SK-N-SH (cell line): ENCODE data around the gene VIPR2. TPM values are rescaled to one million over a fixed set of nuclear protein-coding genes. Genes with fewer than 3 reads are reported as not detected.

Source experiments
- CTCF ChIA-PET: fragments of 300-600, 350-600 bp; formaldehyde crosslinking; extraction: SDS; loops from one replicate; lab custom pipeline; 2021; lab: Yijun Ruan, JAX
- POLR2A ChIA-PET: fragments of 350-600 bp; sonication (Branson Sonifier 250); formaldehyde crosslinking; extraction: SDS; loops from one replicate; lab custom pipeline; 2020; ENCODE audit warnings: antibody characterized with exemption, inconsistent platforms; lab: Yijun Ruan, JAX
- DNase-seq: peaks from one replicate; pipeline ENCODE4 v3.0.0; 2012
- H2AFZ ChIP-seq: fragments of 200-600 bp; sonication (generic); 2 replicates; pipeline ENCODE4 v1.8.1; 2016; ENCODE audit warnings: antibody characterized with exemption, mild to moderate bottlenecking, low read depth
- H3F3A ChIP-seq: fragments of 200-600 bp; sonication (generic); replicated peaks from 2 replicates; pipeline ENCODE3; 2016; ENCODE audit warnings: antibody characterized with exemption, mild to moderate bottlenecking; ENCODE audit not compliant: insufficient read depth
- H3K27ac ChIP-seq, 2 experiments: fragments of 200-500 bp in 1 of 2; fragments of 200-600 bp in 1 of 2; sonication (Bioruptor generic) in 1 of 2; sonication (generic), shearing (Covaris generic) in 1 of 2; 2 replicates each; pipeline versions ENCODE4 v1.5.1 to v1.6.1; 2014 to 2016; ENCODE audit warnings: low read depth in 2 of 2, inconsistent platforms in 1 of 2, low read length in 1 of 2, mild to moderate bottlenecking in 1 of 2, mixed read lengths in 1 of 2
- H3K27me3 ChIP-seq: fragments of 200-600 bp; sonication (generic), shearing (Covaris generic); 2 replicates; pipeline ENCODE4 v1.6.1; 2016; ENCODE audit warnings: mixed run types; ENCODE audit not compliant: insufficient read depth
- H3K36me3 ChIP-seq, 2 experiments: fragments of 200-500 bp in 1 of 2; fragments of 200-600 bp in 1 of 2; sonication (Bioruptor generic) in 1 of 2; sonication (generic) in 1 of 2; replicated peaks in 1 of 2; 2 replicates each; pipeline versions ENCODE3 to v1.5.1; 2014 to 2016; ENCODE audit warnings: low read length in 1 of 2, mild to moderate bottlenecking in 1 of 2; ENCODE audit not compliant: insufficient read depth in 2 of 2, control insufficient read depth in 1 of 2
- H3K4me1 ChIP-seq, 2 experiments: fragments of 200-500 bp in 1 of 2; fragments of 200-600 bp in 1 of 2; sonication (Bioruptor generic) in 1 of 2; sonication (generic), shearing (Covaris generic) in 1 of 2; 2 replicates each; pipeline versions ENCODE4 v1.5.1 to v1.6.1; 2014 to 2016; ENCODE audit warnings: low read depth in 1 of 2, low read length in 1 of 2, mixed run types in 1 of 2; ENCODE audit not compliant: insufficient read depth in 2 of 2, control insufficient read depth in 1 of 2
- H3K4me2 ChIP-seq: fragments of 200-600 bp; sonication (generic), shearing (Covaris generic); 2 replicates; pipeline ENCODE4 v1.6.1; 2017; ENCODE audit warnings: mixed run types
- H3K4me3 ChIP-seq, 2 experiments: fragments of 200-500 bp in 1 of 2; fragments of 200-600 bp in 1 of 2; sonication (Bioruptor generic) in 1 of 2; sonication (generic), shearing (Covaris generic) in 1 of 2; 2 replicates each; pipeline versions ENCODE4 v1.5.1 to v1.8.1; 2014 to 2016; ENCODE audit warnings: low read depth in 2 of 2, inconsistent platforms in 1 of 2, low read length in 1 of 2, mild to moderate bottlenecking in 1 of 2, mixed read lengths in 1 of 2, moderate library complexity in 1 of 2
- H3K79me2 ChIP-seq: fragments of 200-600 bp; sonication (generic); 2 replicates; pipeline ENCODE4 v1.8.1; 2017; ENCODE audit warnings: mild to moderate bottlenecking; ENCODE audit not compliant: insufficient read depth
- H3K9ac ChIP-seq: fragments of 200-600 bp; sonication (generic); 2 replicates; pipeline ENCODE4 v1.6.1; 2017; ENCODE audit warnings: mixed run types
- H3K9me2 ChIP-seq: fragments of 200-600 bp; sonication (generic); 2 replicates; pipeline ENCODE4 v1.6.1; 2017; ENCODE audit warnings: mixed run types
- H3K9me3 ChIP-seq: fragments of 200-600 bp; sonication (generic); 2 replicates; pipeline ENCODE4 v1.6.1; 2017; ENCODE audit warnings: mixed run types, mild to moderate bottlenecking, moderate library complexity
- H4K20me1 ChIP-seq: fragments of 200-600 bp; sonication (generic); 2 replicates; pipeline ENCODE4 v1.6.1; 2017; ENCODE audit warnings: mild to moderate bottlenecking, mixed run types; ENCODE audit not compliant: insufficient read depth
- CHD2 ChIP-seq: fragments of 150-350 bp; IDR thresholded peaks from 2 replicates; pipeline ENCODE4 v1.6.1; 2018; ENCODE audit warnings: low read length; ENCODE audit not compliant: partially characterized antibody
- EP300 ChIP-seq, 2 experiments: IDR thresholded peaks; 2 replicates each; pipeline versions ENCODE4 v1.4.0 to v1.6.1; 2012; ENCODE audit warnings: borderline replicate concordance in 1 of 2, low read depth in 1 of 2, low read length in 1 of 2
- FOSL2 ChIP-seq: IDR thresholded peaks from 2 replicates; pipeline ENCODE4 v1.4.0; 2012; ENCODE audit warnings: low read depth, mild to moderate bottlenecking, moderate library complexity, borderline replicate concordance
- FOXM1 ChIP-seq: IDR thresholded peaks from 2 replicates; pipeline ENCODE4 v1.4.0; 2012; ENCODE audit warnings: low read depth, mild to moderate bottlenecking
- NRF1 ChIP-seq: IDR thresholded peaks from 2 replicates; pipeline ENCODE4 v1.6.1; 2012; ENCODE audit warnings: low read depth, mild to moderate bottlenecking, low read length
- PBX3 ChIP-seq: IDR thresholded peaks from 2 replicates; pipeline ENCODE4; 2012
- REST ChIP-seq: IDR thresholded peaks from 2 replicates; pipeline ENCODE4 v1.6.1; 2012; ENCODE audit warnings: mild to moderate bottlenecking, low read depth, low read length, moderate library complexity
- RFX5 ChIP-seq: IDR thresholded peaks from 2 replicates; pipeline ENCODE4 v1.6.1; 2012; ENCODE audit warnings: mild to moderate bottlenecking, improper control_type of control experiment, low read length
- RXRA ChIP-seq: IDR thresholded peaks from 2 replicates; pipeline ENCODE4 v1.4.0; 2012; ENCODE audit warnings: low read depth, mild to moderate bottlenecking, borderline replicate concordance
- SIN3A ChIP-seq: IDR thresholded peaks from 2 replicates; pipeline ENCODE4 v1.6.1; 2012; ENCODE audit warnings: low read depth, mild to moderate bottlenecking, low read length, moderate library complexity, borderline replicate concordance
- TAF1 ChIP-seq: IDR thresholded peaks from 2 replicates; pipeline ENCODE4 v1.6.1; 2012; ENCODE audit warnings: low read depth, mild to moderate bottlenecking, low read length, moderate library complexity, borderline replicate concordance
- TCF12 ChIP-seq: IDR thresholded peaks from 2 replicates; pipeline ENCODE4 v1.4.0; 2012
- TEAD4 ChIP-seq: IDR thresholded peaks from 2 replicates; pipeline ENCODE4 v1.4.0; 2012; ENCODE audit warnings: mild to moderate bottlenecking, borderline replicate concordance; ENCODE audit not compliant: insufficient read depth
- USF1 ChIP-seq: IDR thresholded peaks from 2 replicates; pipeline ENCODE4 v1.4.0; 2012; ENCODE audit warnings: low read depth, borderline replicate concordance
- WGBS: methylation state at CpG from one replicate; pipeline ENCODE4 v1.1.6; 2017; ENCODE audit warnings: low lambda C conversion rate; 5-methylcytosine and 5-hydroxymethylcytosine counted together
- polyA plus RNA-seq, 3 experiments: library from polyadenylated mRNA; depleted of rRNA; stranded (reverse); fragments of >200 nt; gene quantifications; 2 replicates each; pipeline ENCODE4 v1.2.3, GENCODE V29; 2012
- TF ChIP-seq, protein P1 (sequence below): IDR thresholded peaks from 2 replicates; pipeline ENCODE4 v1.4.0; 2012; ENCODE audit warnings: low read depth
- TF ChIP-seq, protein P2 (sequence below): fragments of 200-600 bp; sonication (generic); IDR thresholded peaks from 2 replicates; pipeline ENCODE4 v1.6.1; 2017; ENCODE audit warnings: antibody characterized with exemption, mild to moderate bottlenecking, moderate library complexity
- TF ChIP-seq, protein P3 (sequence below): fragments of 150-350 bp; IDR thresholded peaks from 2 replicates; pipeline ENCODE4 v1.6.1; 2016; ENCODE audit warnings: mild to moderate bottlenecking, low read depth, low read length

The VIPR2 gene
- polyA plus RNA-seq, 1 of the 3 experiments (the other 2 are of a cell fraction): not detected

- Histone ChIP-seq H3K4me1 (no peaks in the 10 kb centered on the region; a peak in 1 of 4 replicates), H3K79me2 (no peaks in the 10 kb centered on the region), H3K9me3 (no peaks in the 10 kb centered on the region), H3K27ac (no peak overlapping the region), H4K20me1 (no peaks in the 10 kb centered on the region), H3K9me2 (no peaks in the 10 kb centered on the region), H3K4me2 (no peak overlapping the region), H3K36me3 (no peaks in the 10 kb centered on the region), H3K9ac (no peak overlapping the region), H3F3A (no peaks in the 10 kb centered on the region), H2AFZ (no peak overlapping the region), H3K4me3 (no peak overlapping the region), H3K27me3 (no peaks in the 10 kb centered on the region)
- ChIA-PET CTCF (interaction anchor here (0.6 kb wide), 1 partner anchor 172 kb away, joined by 3 read pairs; no protein-coding TSS in a partner anchor), POLR2A (no interaction called here)
- DNase-seq: no peak
- WGBS: 21% methylated on average over 8 of the region's 8 CpGs
- TF ChIP-seq NRF1 (no peak), FOSL2 (no peak), CHD2 (no peak), REST (no peak), TEAD4 (no peak), USF1 (no peak), TAF1 (no peak), PBX3 (no peak), FOXM1 (no peak), RXRA (no peak), TCF12 (no peak), SIN3A (no peak), EP300 (IDR thresholded peaks at IDR 0.05; ENCODE audit: borderline replicate concordance in 1 of 2, low read depth in 1 of 2, low read length in 1 of 2) (no peak), RFX5 (no peak)
- TF ChIP-seq, protein P1, sequence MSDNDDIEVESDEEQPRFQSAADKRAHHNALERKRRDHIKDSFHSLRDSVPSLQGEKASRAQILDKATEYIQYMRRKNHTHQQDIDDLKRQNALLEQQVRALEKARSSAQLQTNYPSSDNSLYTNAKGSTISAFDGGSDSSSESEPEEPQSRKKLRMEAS: no peak
- TF ChIP-seq, protein P2, sequence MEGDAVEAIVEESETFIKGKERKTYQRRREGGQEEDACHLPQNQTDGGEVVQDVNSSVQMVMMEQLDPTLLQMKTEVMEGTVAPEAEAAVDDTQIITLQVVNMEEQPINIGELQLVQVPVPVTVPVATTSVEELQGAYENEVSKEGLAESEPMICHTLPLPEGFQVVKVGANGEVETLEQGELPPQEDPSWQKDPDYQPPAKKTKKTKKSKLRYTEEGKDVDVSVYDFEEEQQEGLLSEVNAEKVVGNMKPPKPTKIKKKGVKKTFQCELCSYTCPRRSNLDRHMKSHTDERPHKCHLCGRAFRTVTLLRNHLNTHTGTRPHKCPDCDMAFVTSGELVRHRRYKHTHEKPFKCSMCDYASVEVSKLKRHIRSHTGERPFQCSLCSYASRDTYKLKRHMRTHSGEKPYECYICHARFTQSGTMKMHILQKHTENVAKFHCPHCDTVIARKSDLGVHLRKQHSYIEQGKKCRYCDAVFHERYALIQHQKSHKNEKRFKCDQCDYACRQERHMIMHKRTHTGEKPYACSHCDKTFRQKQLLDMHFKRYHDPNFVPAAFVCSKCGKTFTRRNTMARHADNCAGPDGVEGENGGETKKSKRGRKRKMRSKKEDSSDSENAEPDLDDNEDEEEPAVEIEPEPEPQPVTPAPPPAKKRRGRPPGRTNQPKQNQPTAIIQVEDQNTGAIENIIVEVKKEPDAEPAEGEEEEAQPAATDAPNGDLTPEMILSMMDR: no peak
- TF ChIP-seq, protein P3, sequence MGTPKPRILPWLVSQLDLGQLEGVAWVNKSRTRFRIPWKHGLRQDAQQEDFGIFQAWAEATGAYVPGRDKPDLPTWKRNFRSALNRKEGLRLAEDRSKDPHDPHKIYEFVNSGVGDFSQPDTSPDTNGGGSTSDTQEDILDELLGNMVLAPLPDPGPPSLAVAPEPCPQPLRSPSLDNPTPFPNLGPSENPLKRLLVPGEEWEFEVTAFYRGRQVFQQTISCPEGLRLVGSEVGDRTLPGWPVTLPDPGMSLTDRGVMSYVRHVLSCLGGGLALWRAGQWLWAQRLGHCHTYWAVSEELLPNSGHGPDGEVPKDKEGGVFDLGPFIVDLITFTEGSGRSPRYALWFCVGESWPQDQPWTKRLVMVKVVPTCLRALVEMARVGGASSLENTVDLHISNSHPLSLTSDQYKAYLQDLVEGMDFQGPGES: no peak
Observed at GRCh38 chr7:159149488-159149887, 4.8 kb upstream of the VIPR2 start.
